Esophagus (tissue), 2 donors: ENCODE data around the gene CBY3. TPM values are rescaled to one million over a fixed set of nuclear protein-coding genes. Genes with fewer than 3 reads are reported as not detected.
A peak's percentile ranks its signal among the peaks of the same experiment; 100 is the strongest.
"Not testable (repeated sequence)": the region's sequence is repeated elsewhere in the genome, so short reads cannot be mapped to it uniquely, and the experiment has no call there.

Experiments used
- H3K27ac ChIP-seq, 2 donors: one replicate each; pipeline ENCODE4 v1.5.1; 2013; ENCODE audit warnings: low read depth in 2 of 2, mild to moderate bottlenecking in 2 of 2, inconsistent platforms in 1 of 2, low read length in 1 of 2, moderate library complexity in 1 of 2
- H3K27me3 ChIP-seq, 2 donors: one replicate each; pipeline ENCODE4 v1.6.1; 2013; ENCODE audit warnings: low read length in 2 of 2, control low read depth in 1 of 2, mild to moderate bottlenecking in 1 of 2; ENCODE audit not compliant: insufficient read depth in 2 of 2, control insufficient read depth in 1 of 2
- H3K36me3 ChIP-seq, 2 donors: one replicate each; pipeline ENCODE4 v1.6.1; 2013; ENCODE audit warnings: low read length in 1 of 2; ENCODE audit not compliant: control insufficient read depth in 2 of 2, insufficient read depth in 2 of 2
- H3K4me1 ChIP-seq, 2 donors: one replicate each; pipeline ENCODE4 v1.6.1; 2013; ENCODE audit warnings: low read length in 1 of 2; ENCODE audit not compliant: control insufficient read depth in 2 of 2, insufficient read depth in 2 of 2
- H3K4me3 ChIP-seq, 2 donors: one replicate each; pipeline ENCODE4 v1.5.1; 2013; ENCODE audit warnings: low read length in 2 of 2, mild to moderate bottlenecking in 2 of 2, low read depth in 1 of 2, moderate library complexity in 1 of 2
- H3K9me3 ChIP-seq, 2 donors: one replicate each; pipeline ENCODE4 v1.6.1; 2013; ENCODE audit warnings: mild to moderate bottlenecking in 2 of 2, low read depth in 1 of 2, low read length in 1 of 2, moderate library complexity in 1 of 2; ENCODE audit not compliant: control insufficient read depth in 2 of 2, insufficient read depth in 1 of 2
- WGBS, 2 donors: extraction: QIAGEN DNeasy Blood & Tissue Kit; methylation state at CpG; one replicate each; pipeline ENCODE4 v1.1.7; 2013; 5-methylcytosine and 5-hydroxymethylcytosine counted together
- polyA plus RNA-seq, 2 donors: library from polyadenylated mRNA; stranded (reverse); fragments of 200-250 nt; gene quantifications; one replicate each; pipeline ENCODE4 v1.2.3, GENCODE V29; 2013
- donor health status: healthy with polysubstance abuse.
- donor health status: Bipolar disorder and iron deficiency.

Gene CBY3
- polyA plus RNA-seq, 2 donors: 0.05 to 0.12 TPM

- no peaks in the 10 kb centered on the region for H3K27me3 ChIP-seq
- WGBS, 2 donors: 24 to 28% methylated on average over 40 to 41 of the region's 41 CpGs
- H3K4me3 ChIP-seq: peak overlapping the region; percentile 87 to 89
- no peaks in the 10 kb centered on the region for H3K36me3 ChIP-seq
- peak overlapping the region; percentile 60 to 65 for H3K27ac ChIP-seq
- no peaks in the 10 kb centered on the region for H3K9me3 ChIP-seq
- peaks cover 4 to 7% of the 10 kb centered on the region in 2 donors for H3K4me1 ChIP-seq
Measured at GRCh38 chr5:179679014-179679674, 1.7 kb downstream of the CBY3 start.

DNA sequence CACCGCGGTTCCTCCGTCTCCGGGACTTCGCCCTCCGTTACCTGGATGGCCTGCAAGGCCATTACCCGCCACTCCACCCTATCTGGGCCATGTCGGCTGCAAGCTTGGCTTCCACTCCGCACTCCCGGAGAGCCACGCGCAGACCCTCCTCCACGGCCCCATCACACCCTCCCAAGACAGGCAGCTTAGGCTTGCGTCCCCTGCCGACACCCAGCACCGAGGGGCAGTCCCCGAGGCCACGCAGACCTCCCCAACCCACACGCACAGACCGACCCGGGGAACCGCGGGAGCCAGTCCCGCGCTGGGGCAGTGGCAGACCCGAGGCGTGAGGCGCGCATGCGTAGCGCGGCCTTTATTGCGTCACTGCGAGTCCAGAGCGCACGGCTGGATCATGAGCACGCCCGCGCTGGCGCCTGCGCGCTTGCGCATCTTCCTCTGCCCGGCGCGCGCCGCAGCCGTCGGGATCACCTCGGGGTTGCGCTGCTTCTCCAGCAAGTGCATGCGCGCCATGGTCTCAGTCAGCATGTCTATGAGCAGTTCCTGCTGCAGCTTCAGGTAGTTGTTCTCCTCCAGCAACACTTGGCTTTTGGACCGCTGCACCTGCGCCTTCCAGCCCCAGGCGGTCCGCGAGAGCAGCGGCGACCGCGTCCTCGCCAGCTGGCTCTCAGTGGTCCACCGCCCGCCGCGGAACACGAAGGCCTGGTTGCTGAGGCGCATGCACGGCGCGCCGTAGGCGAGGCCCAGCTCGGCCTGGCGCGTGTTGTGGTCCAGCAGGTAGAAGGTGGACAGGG lies 2.4 kb downstream of the CBY3 start:
- 0 to 1% methylated on average over 78 of the region's 78 CpGs for WGBS, 2 donors
- peak overlapping the region; percentile 86 to 95 for H3K27ac ChIP-seq
- peak overlapping the region; percentile 87 to 89 for H3K4me3 ChIP-seq
- no peaks in the 10 kb centered on the region for H3K36me3 ChIP-seq
- no peaks in the 10 kb centered on the region for H3K27me3 ChIP-seq
- no peaks in the 10 kb centered on the region for H3K9me3 ChIP-seq
- H3K4me1 ChIP-seq: peaks cover 4 to 7% of the 10 kb centered on the region in 2 donors

GRCh38 chr5:179668391-179668790 lies 12.4 kb downstream of the CBY3 start:
- Histone ChIP-seq H3K36me3 (peaks cover 0 to 2% of the 10 kb centered on the region in 2 donors), H3K27me3 (no peaks in the 10 kb centered on the region), H3K4me3 (no peak overlapping the region), H3K4me1 (no peaks in the 10 kb centered on the region), H3K9me3 (no peaks in the 10 kb centered on the region), H3K27ac (no peak overlapping the region)
- 47 to 53% methylated on average over 7 of the region's 7 CpGs for WGBS, 2 donors

- 94 to 97% methylated on average over 6 of the region's 6 CpGs for WGBS, 2 donors
Measured at GRCh38 chr5:179661647-179662046, 19.2 kb downstream of the CBY3 start.

GRCh38 chr5:179658179-179658856 lies 22.5 kb downstream of the CBY3 start:
- H3K27me3 ChIP-seq, H3K36me3 ChIP-seq, H3K27ac ChIP-seq, H3K4me1 ChIP-seq, H3K9me3 ChIP-seq: not testable (repeated sequence)
- 5 to 6% methylated on average over 9 to 10 of the region's 29 CpGs for WGBS, 2 donors
- peak overlapping the region; percentile 32 to 48 for H3K4me3 ChIP-seq

More at GRCh38 chr5:179661647-179662046, 19.2 kb downstream of the CBY3 start:
- not testable (repeated sequence) for H3K36me3 ChIP-seq, H3K4me1 ChIP-seq, H3K27ac ChIP-seq, H3K9me3 ChIP-seq, H3K4me3 ChIP-seq, H3K27me3 ChIP-seq

- not testable (repeated sequence) for H3K36me3 ChIP-seq, H3K27me3 ChIP-seq, H3K27ac ChIP-seq, H3K9me3 ChIP-seq, H3K4me3 ChIP-seq, H3K4me1 ChIP-seq
- 18 to 100% methylated on average over 1 to 12 of the region's 50 CpGs for WGBS, 2 donors
Measured at GRCh38 chr5:179657302-179658178, 23.3 kb downstream of the CBY3 start.

GRCh38 chr5:179653135-179653534 lies 27.7 kb downstream of the CBY3 start:
- WGBS, 2 donors: 65% methylated on average over 2 of the region's 2 CpGs
- not testable (repeated sequence) for H3K27me3 ChIP-seq, H3K4me3 ChIP-seq, H3K4me1 ChIP-seq, H3K27ac ChIP-seq, H3K36me3 ChIP-seq, H3K9me3 ChIP-seq

DNA sequence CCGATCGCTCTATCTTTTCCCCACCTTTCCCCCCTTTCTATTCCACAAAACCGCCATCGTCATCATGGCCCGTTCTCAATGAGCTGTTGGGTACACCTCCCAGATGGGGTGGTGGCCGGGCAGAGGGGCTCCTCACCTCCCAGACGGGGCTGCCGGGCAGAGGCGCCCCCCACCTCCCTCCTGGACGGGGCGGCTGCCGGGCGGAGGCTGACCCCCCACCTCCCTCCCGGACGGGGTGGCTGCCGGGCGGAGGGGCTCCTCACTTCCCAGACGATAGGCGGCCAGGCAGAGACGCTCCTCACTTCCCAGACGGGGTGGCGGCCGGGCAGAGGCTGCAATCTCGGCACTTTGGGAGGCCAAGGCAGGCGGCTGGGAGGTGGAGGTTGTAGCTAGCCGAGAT lies 30.6 kb downstream of the CBY3 start:
- H3K9me3 ChIP-seq, H3K4me1 ChIP-seq, H3K36me3 ChIP-seq, H3K27me3 ChIP-seq, H3K27ac ChIP-seq, H3K4me3 ChIP-seq: not testable (repeated sequence)
- 95 to 96% methylated on average over 5 to 26 of the region's 26 CpGs for WGBS, 2 donors

GRCh38 chr5:179649166-179649703 lies 31.6 kb downstream of the CBY3 start:
- H3K36me3 ChIP-seq, H3K27ac ChIP-seq, H3K4me3 ChIP-seq, H3K27me3 ChIP-seq, H3K4me1 ChIP-seq, H3K9me3 ChIP-seq: not testable (repeated sequence)
- WGBS, 2 donors: 70% methylated on average over 6 to 10 of the region's 10 CpGs
